ENCODE data around the gene HSPA12A. TPM values are rescaled to one million over a fixed set of nuclear protein-coding genes. Genes with fewer than 3 reads are reported as not detected.

Gene HSPA12A
- total RNA-seq, 5 donors from 2014 or later (not counting 1 experiment from before 2014, with no cell fraction given): 0.26 to 0.89 (median 0.53) TPM

- WGBS (ENCODE audit: insufficient coverage): 82% methylated on average over 3 of the region's 5 CpGs
- no peak for ATAC-seq (replicated peaks in 1 of 4)
- ChIA-PET CTCF (no interaction called here), POLR2A (no interaction called here)
- Mint-ChIP-seq H3K36me3 (no peaks in the 10 kb centered on the region), H3K4me1 (no peaks in the 10 kb centered on the region), H3K27me3 (peaks cover 6 to 24% of the 10 kb centered on the region in 2 donors), H3K4me3 (no peak overlapping the region), H3K9me3 (no peaks in the 10 kb centered on the region), H3K27ac (no peak overlapping the region)
- Histone ChIP-seq H3K27ac (ENCODE audit: low read length) (no peak overlapping the region), H3K9me3 (no peaks in the 10 kb centered on the region), H3K27me3 (replicated peaks in 1 of 2; ENCODE audit: control insufficient read depth in 2 of 2, extremely low read depth in 1 of 2, insufficient read depth in 2 of 2, low read length in 1 of 2) (peaks cover 0 to 21% of the 10 kb centered on the region in 2 experiments), H3K36me3 (ENCODE audit: control insufficient read depth in 2 of 2, extremely low read depth in 1 of 2, insufficient read depth in 1 of 2, low read length in 1 of 2) (no peaks in the 10 kb centered on the region), H3K4me3 (ENCODE audit: control insufficient read depth in 1 of 2, extremely low read depth in 1 of 2, low read length in 1 of 2) (no peak overlapping the region), H3K4me1 (ENCODE audit: control insufficient read depth in 1 of 2, extremely low read depth in 1 of 2, insufficient read depth in 2 of 2, low read length in 2 of 2) (no peaks in the 10 kb centered on the region)
- DNase-seq: no peak
These were observed 84.4 kb downstream of the HSPA12A start for GRCh38 chr10:116657863-116658551.

- H3K27ac ChIP-seq (ENCODE audit: low read length): no peak overlapping the region
- no peaks in the 10 kb centered on the region for H3K4me1 Mint-ChIP-seq
- H3K9me3 ChIP-seq: no peaks in the 10 kb centered on the region
- ChIA-PET POLR2A (no interaction called here), CTCF (no interaction called here)
- ATAC-seq (replicated peaks in 1 of 4) (no peak), DNase-seq (no peak)
- H3K9me3 Mint-ChIP-seq: peaks cover 0 to 5% (median 0%) of the 10 kb centered on the region in 3 donors
- H3K4me1 ChIP-seq (ENCODE audit: control insufficient read depth in 1 of 2, extremely low read depth in 1 of 2, insufficient read depth in 2 of 2, low read length in 2 of 2): no peaks in the 10 kb centered on the region
- H3K27me3 ChIP-seq (replicated peaks in 1 of 2; ENCODE audit: control insufficient read depth in 2 of 2, extremely low read depth in 1 of 2, insufficient read depth in 2 of 2, low read length in 1 of 2): peaks cover 0 to 15% of the 10 kb centered on the region in 2 experiments
- WGBS (ENCODE audit: insufficient coverage): no CpG with 5 or more reads among the region's 4 CpGs
- H3K4me3 ChIP-seq (ENCODE audit: control insufficient read depth in 1 of 2, extremely low read depth in 1 of 2, low read length in 1 of 2): no peak overlapping the region
- H3K4me3 Mint-ChIP-seq: no peak overlapping the region
- H3K36me3 ChIP-seq (ENCODE audit: control insufficient read depth in 2 of 2, extremely low read depth in 1 of 2, insufficient read depth in 1 of 2, low read length in 1 of 2): no peaks in the 10 kb centered on the region
- peaks cover 6 to 22% of the 10 kb centered on the region in 2 donors for H3K27me3 Mint-ChIP-seq
- H3K27ac Mint-ChIP-seq: no peak overlapping the region
- no peaks in the 10 kb centered on the region for H3K36me3 Mint-ChIP-seq
These were observed 86.3 kb downstream of the HSPA12A start for GRCh38 chr10:116656044-116656443.

GRCh38 chr10:116655568-116655967 lies 86.8 kb downstream of the HSPA12A start:
- Histone ChIP-seq H3K36me3 (ENCODE audit: control insufficient read depth in 2 of 2, extremely low read depth in 1 of 2, insufficient read depth in 1 of 2, low read length in 1 of 2) (no peaks in the 10 kb centered on the region), H3K27me3 (replicated peaks in 1 of 2; ENCODE audit: control insufficient read depth in 2 of 2, extremely low read depth in 1 of 2, insufficient read depth in 2 of 2, low read length in 1 of 2) (peaks cover 0 to 12% of the 10 kb centered on the region in 2 experiments), H3K27ac (ENCODE audit: low read length) (no peak overlapping the region), H3K4me1 (ENCODE audit: control insufficient read depth in 1 of 2, extremely low read depth in 1 of 2, insufficient read depth in 2 of 2, low read length in 2 of 2) (no peaks in the 10 kb centered on the region), H3K4me3 (ENCODE audit: control insufficient read depth in 1 of 2, extremely low read depth in 1 of 2, low read length in 1 of 2) (no peak overlapping the region), H3K9me3 (no peaks in the 10 kb centered on the region)
- H3K27ac Mint-ChIP-seq: no peak overlapping the region
- ChIA-PET CTCF (no interaction called here), POLR2A (no interaction called here)
- no peaks in the 10 kb centered on the region for H3K4me1 Mint-ChIP-seq
- peaks cover 0 to 10% (median 0%) of the 10 kb centered on the region in 3 donors for H3K9me3 Mint-ChIP-seq
- peaks cover 6 to 21% of the 10 kb centered on the region in 2 donors for H3K27me3 Mint-ChIP-seq
- ATAC-seq (replicated peaks in 1 of 4): no peak
- DNase-seq: no peak
- H3K4me3 Mint-ChIP-seq: no peak overlapping the region
- H3K36me3 Mint-ChIP-seq: no peaks in the 10 kb centered on the region
- 93% methylated on average over 2 of the region's 2 CpGs for WGBS (ENCODE audit: insufficient coverage)

GRCh38 chr10:116654816-116655215 lies 87.5 kb downstream of the HSPA12A start:
- Histone ChIP-seq H3K4me1 (ENCODE audit: control insufficient read depth in 1 of 2, extremely low read depth in 1 of 2, insufficient read depth in 2 of 2, low read length in 2 of 2) (no peaks in the 10 kb centered on the region), H3K36me3 (ENCODE audit: control insufficient read depth in 2 of 2, extremely low read depth in 1 of 2, insufficient read depth in 1 of 2, low read length in 1 of 2) (no peaks in the 10 kb centered on the region), H3K4me3 (ENCODE audit: control insufficient read depth in 1 of 2, extremely low read depth in 1 of 2, low read length in 1 of 2) (no peak overlapping the region), H3K9me3 (no peaks in the 10 kb centered on the region), H3K27ac (ENCODE audit: low read length) (no peak overlapping the region), H3K27me3 (replicated peaks in 1 of 2; ENCODE audit: control insufficient read depth in 2 of 2, extremely low read depth in 1 of 2, insufficient read depth in 2 of 2, low read length in 1 of 2) (peaks cover 0 to 12% of the 10 kb centered on the region in 2 experiments)
- H3K36me3 Mint-ChIP-seq: no peaks in the 10 kb centered on the region
- ChIA-PET CTCF (no interaction called here), POLR2A (no interaction called here)
- no peaks in the 10 kb centered on the region for H3K4me1 Mint-ChIP-seq
- H3K4me3 Mint-ChIP-seq: no peak overlapping the region
- WGBS (ENCODE audit: insufficient coverage): 56% methylated on average over 1 of the region's 4 CpGs
- DNase-seq: no peak
- H3K9me3 Mint-ChIP-seq: peaks cover 0 to 14% (median 3%) of the 10 kb centered on the region in 3 donors
- no peak for ATAC-seq (replicated peaks in 1 of 4)
- H3K27me3 Mint-ChIP-seq: peaks cover 6 to 18% of the 10 kb centered on the region in 2 donors
- H3K27ac Mint-ChIP-seq: no peak overlapping the region

- H3K36me3 ChIP-seq (ENCODE audit: control insufficient read depth in 2 of 2, extremely low read depth in 1 of 2, insufficient read depth in 1 of 2, low read length in 1 of 2): no peaks in the 10 kb centered on the region
- no peaks in the 10 kb centered on the region for H3K4me1 ChIP-seq (ENCODE audit: control insufficient read depth in 1 of 2, extremely low read depth in 1 of 2, insufficient read depth in 2 of 2, low read length in 2 of 2)
- no peak overlapping the region for H3K4me3 ChIP-seq (ENCODE audit: control insufficient read depth in 1 of 2, extremely low read depth in 1 of 2, low read length in 1 of 2)
- CTCF ChIA-PET: no interaction called here
- H3K9me3 ChIP-seq: no peaks in the 10 kb centered on the region
- ATAC-seq (replicated peaks in 1 of 4) (no peak), DNase-seq (no peak)
- H3K27me3 Mint-ChIP-seq: peaks cover 6 to 18% of the 10 kb centered on the region in 2 donors
- no peak overlapping the region for H3K27ac Mint-ChIP-seq
- no peak overlapping the region for H3K27ac ChIP-seq (ENCODE audit: low read length)
- POLR2A ChIA-PET: no interaction called here
- H3K9me3 Mint-ChIP-seq: peaks cover 0 to 20% (median 3%) of the 10 kb centered on the region in 3 donors
- H3K27me3 ChIP-seq (replicated peaks in 1 of 2; ENCODE audit: control insufficient read depth in 2 of 2, extremely low read depth in 1 of 2, insufficient read depth in 2 of 2, low read length in 1 of 2): peaks cover 0 to 10% of the 10 kb centered on the region in 2 experiments
- H3K4me1 Mint-ChIP-seq: no peaks in the 10 kb centered on the region
- WGBS (ENCODE audit: insufficient coverage): no CpG with 5 or more reads among the region's 1 CpG
- no peak overlapping the region for H3K4me3 Mint-ChIP-seq
- H3K36me3 Mint-ChIP-seq: no peaks in the 10 kb centered on the region
These were observed 88.5 kb downstream of the HSPA12A start for GRCh38 chr10:116653885-116654284.

- H3K9me3 Mint-ChIP-seq: peaks cover 0 to 24% (median 3%) of the 10 kb centered on the region in 3 donors
- H3K27me3 Mint-ChIP-seq: peaks cover 1 to 24% of the 10 kb centered on the region in 2 donors
- H3K27ac ChIP-seq (ENCODE audit: low read length): no peak overlapping the region
- no peaks in the 10 kb centered on the region for H3K36me3 ChIP-seq (ENCODE audit: control insufficient read depth in 2 of 2, extremely low read depth in 1 of 2, insufficient read depth in 1 of 2, low read length in 1 of 2)
- WGBS (ENCODE audit: insufficient coverage): 92% methylated on average over 2 of the region's 8 CpGs
- H3K36me3 Mint-ChIP-seq: no peaks in the 10 kb centered on the region
- POLR2A ChIA-PET: no interaction called here
- no peak overlapping the region for H3K4me3 Mint-ChIP-seq
- no peaks in the 10 kb centered on the region for H3K9me3 ChIP-seq
- ATAC-seq (replicated peaks in 1 of 4): no peak
- CTCF ChIA-PET: no interaction called here
- H3K27ac Mint-ChIP-seq: no peak overlapping the region
- no peaks in the 10 kb centered on the region for H3K4me1 Mint-ChIP-seq
- no peaks in the 10 kb centered on the region for H3K4me1 ChIP-seq (ENCODE audit: control insufficient read depth in 1 of 2, extremely low read depth in 1 of 2, insufficient read depth in 2 of 2, low read length in 2 of 2)
- DNase-seq: no peak
- no peak overlapping the region for H3K4me3 ChIP-seq (ENCODE audit: control insufficient read depth in 1 of 2, extremely low read depth in 1 of 2, low read length in 1 of 2)
- no peaks in the 10 kb centered on the region for H3K27me3 ChIP-seq (replicated peaks in 1 of 2; ENCODE audit: control insufficient read depth in 2 of 2, extremely low read depth in 1 of 2, insufficient read depth in 2 of 2, low read length in 1 of 2)
These were observed 93.5 kb downstream of the HSPA12A start for GRCh38 chr10:116648903-116649302.
